OCI-LY1 (cell line): ENCODE measurements around the gene ACSBG1.

ENCODE experiments used
- EZH2 ChIP-seq: fragments of 200-600 bp; sonication (generic), shearing (Covaris generic); IDR thresholded peaks from 2 replicates; pipeline ENCODE4 v1.8.0; 2017; ENCODE audit warnings: borderline replicate concordance, mixed run types, mild to moderate bottlenecking, antibody characterized with exemption, low read length, moderate library complexity, mixed read lengths
- TF ChIP-seq, protein P1 (sequence below): fragments of 200-600 bp; sonication (generic), shearing (Covaris generic); IDR thresholded peaks from 2 replicates; pipeline ENCODE4 v1.5.1; 2017; ENCODE audit warnings: mild to moderate bottlenecking, antibody characterized with exemption, low read length, moderate library complexity, mixed read lengths

DNA sequence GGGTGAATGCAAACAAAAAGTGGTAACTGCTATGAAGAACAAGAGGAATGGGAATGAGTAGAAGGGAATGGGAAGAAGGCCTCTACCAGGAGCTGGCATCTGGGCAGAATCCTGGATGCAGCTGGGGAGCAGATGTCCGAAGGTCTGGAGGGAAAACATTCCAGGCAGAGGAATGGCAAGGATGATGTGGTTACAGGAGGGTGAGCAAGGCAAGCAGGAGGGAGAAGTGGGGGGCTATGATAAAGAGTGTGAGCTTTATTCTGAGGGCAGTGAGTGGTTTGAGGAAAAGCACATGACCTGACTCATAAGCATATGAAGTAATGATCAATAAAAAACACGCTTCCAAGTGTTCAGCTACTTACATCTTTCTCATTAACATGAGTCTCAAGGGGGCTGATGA lies 48.0 kb upstream of the ACSBG1 start:
- TF ChIP-seq, protein P1, sequence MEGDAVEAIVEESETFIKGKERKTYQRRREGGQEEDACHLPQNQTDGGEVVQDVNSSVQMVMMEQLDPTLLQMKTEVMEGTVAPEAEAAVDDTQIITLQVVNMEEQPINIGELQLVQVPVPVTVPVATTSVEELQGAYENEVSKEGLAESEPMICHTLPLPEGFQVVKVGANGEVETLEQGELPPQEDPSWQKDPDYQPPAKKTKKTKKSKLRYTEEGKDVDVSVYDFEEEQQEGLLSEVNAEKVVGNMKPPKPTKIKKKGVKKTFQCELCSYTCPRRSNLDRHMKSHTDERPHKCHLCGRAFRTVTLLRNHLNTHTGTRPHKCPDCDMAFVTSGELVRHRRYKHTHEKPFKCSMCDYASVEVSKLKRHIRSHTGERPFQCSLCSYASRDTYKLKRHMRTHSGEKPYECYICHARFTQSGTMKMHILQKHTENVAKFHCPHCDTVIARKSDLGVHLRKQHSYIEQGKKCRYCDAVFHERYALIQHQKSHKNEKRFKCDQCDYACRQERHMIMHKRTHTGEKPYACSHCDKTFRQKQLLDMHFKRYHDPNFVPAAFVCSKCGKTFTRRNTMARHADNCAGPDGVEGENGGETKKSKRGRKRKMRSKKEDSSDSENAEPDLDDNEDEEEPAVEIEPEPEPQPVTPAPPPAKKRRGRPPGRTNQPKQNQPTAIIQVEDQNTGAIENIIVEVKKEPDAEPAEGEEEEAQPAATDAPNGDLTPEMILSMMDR, result no peak
- no peak for TF ChIP-seq EZH2
